Natural killer cell (primary cell): ENCODE data around the gene ABR. TPM values are rescaled to one million over a fixed set of nuclear protein-coding genes. Genes with fewer than 3 reads are reported as not detected.
"Not testable (repeated sequence)": the region's sequence is repeated elsewhere in the genome, so short reads cannot be mapped to it uniquely, and the experiment has no call there.

Experiments used
- ATAC-seq, 3 donors: fragments of 150-1000 bp in 2 of 3; fragments of 200-7000 bp in 1 of 3; cut with Tn5 transposase; 1 replicate in 1 of 3; 2 replicates in 2 of 3; pipeline ENCODE4 v1.10.0; 2021; ENCODE audit warnings: mild to moderate bottlenecking in 2 of 3, moderate library complexity in 2 of 3
- DNase-seq, 2 donors: peaks; one replicate each; pipeline versions ENCODE4 v3.0.0 to v3.0.0-alpha.2; 2013 to 2021; ENCODE audit warnings: mixed read lengths in 1 of 2
- H3K27ac ChIP-seq: one replicate; pipeline ENCODE4 v1.5.1; 2013; ENCODE audit warnings: mild to moderate bottlenecking, low read length
- H3K27me3 ChIP-seq: one replicate; pipeline ENCODE4 v1.6.1; 2013; ENCODE audit warnings: low read length; ENCODE audit not compliant: control insufficient read depth, insufficient read depth
- H3K36me3 ChIP-seq: one replicate; pipeline ENCODE4 v1.6.1; 2013; ENCODE audit warnings: low read length; ENCODE audit not compliant: control insufficient read depth, insufficient read depth
- H3K4me1 ChIP-seq: one replicate; pipeline ENCODE4 v1.6.1; 2013; ENCODE audit warnings: low read length; ENCODE audit not compliant: control insufficient read depth, insufficient read depth
- H3K4me3 ChIP-seq: one replicate; pipeline ENCODE4 v1.5.1; 2013; ENCODE audit warnings: low read length
- H3K9me3 ChIP-seq: one replicate; pipeline ENCODE4 v1.6.1; 2013; ENCODE audit warnings: low read length; ENCODE audit not compliant: control insufficient read depth, insufficient read depth
- H3K27ac Mint-ChIP-seq, 2 donors: one replicate each; pipeline ENCODE4 v1.8.0; 2022; ENCODE audit warnings: mild to moderate bottlenecking in 2 of 2, mixed read lengths in 2 of 2, moderate library complexity in 1 of 2
- H3K27me3 Mint-ChIP-seq, 2 donors: one replicate each; pipeline ENCODE4 v1.8.0; 2022; ENCODE audit warnings: low read depth in 2 of 2, mixed read lengths in 2 of 2
- H3K36me3 Mint-ChIP-seq: one replicate; pipeline ENCODE4 v1.8.0; 2022; ENCODE audit warnings: mixed read lengths
- H3K4me1 Mint-ChIP-seq, 2 donors: one replicate each; pipeline ENCODE4 v1.8.0; 2022; ENCODE audit warnings: mixed read lengths in 2 of 2
- H3K4me3 Mint-ChIP-seq: one replicate; pipeline ENCODE4 v1.8.0; 2022; ENCODE audit warnings: mild to moderate bottlenecking, moderate library complexity, mixed read lengths
- H3K9me3 Mint-ChIP-seq, 2 donors: one replicate each; pipeline ENCODE4 v1.8.0; 2022; ENCODE audit warnings: mixed read lengths in 2 of 2
- CTCF ChIP-seq: fragments of 200-600 bp; IDR thresholded peaks from one replicate; pipeline ENCODE4 v1.8.0; 2022; ENCODE audit warnings: antibody characterized with exemption
- WGBS: methylation state at CpG from one replicate; pipeline ENCODE4 v1.1.7; 2013; ENCODE audit warnings: missing lambda C conversion rate; ENCODE audit not compliant: insufficient coverage; 5-methylcytosine and 5-hydroxymethylcytosine counted together
- intact Hi-C: fragments of 100-400 bp; cut with micrococcal nuclease; formaldehyde crosslinking; loops from one replicate; pipeline ENCODE4 v1.14.2; 2022
- total RNA-seq, 4 donors: library from RNA; stranded (reverse); fragments of 120-200 nt in 1 of 4; gene quantifications; one replicate each; pipeline versions ENCODE4 v1.2.3 to v1.2.4, GENCODE V29; 2013 to 2022

Gene ABR
- total RNA-seq, 3 donors from 2014 or later (not counting 1 experiment from before 2014, with no cell fraction given) = 155 to 215 (median 163) TPM

- H3K4me1 Mint-ChIP-seq = peaks cover 0 to 3% of the 10 kb centered on the region in 2 donors
- H3K9me3 ChIP-seq = no peaks in the 10 kb centered on the region
- no peak for ATAC-seq
- no peaks in the 10 kb centered on the region for H3K27me3 Mint-ChIP-seq
- TF ChIP-seq CTCF = no peak
- DNase-seq = no peak
- no peak overlapping the region for H3K27ac ChIP-seq
- no peaks in the 10 kb centered on the region for H3K4me1 ChIP-seq
- H3K4me3 ChIP-seq = no peak overlapping the region
- H3K36me3 Mint-ChIP-seq = peaks cover 14% of the 10 kb centered on the region
- H3K9me3 Mint-ChIP-seq = peaks cover 0 to 4% of the 10 kb centered on the region in 2 donors
- intact Hi-C loops = no loop called here
- WGBS = 97% methylated on average over 10 of the region's 10 CpGs
- H3K27me3 ChIP-seq = no peaks in the 10 kb centered on the region
- no peak overlapping the region for H3K27ac Mint-ChIP-seq
- H3K4me3 Mint-ChIP-seq = no peak overlapping the region
- H3K36me3 ChIP-seq = peaks cover 49% of the 10 kb centered on the region
These were observed 112.4 kb downstream of the ABR start for GRCh38 chr17:1067282-1067956.

- H3K36me3 Mint-ChIP-seq = peaks cover 14% of the 10 kb centered on the region
- H3K4me3 ChIP-seq, H3K4me1 Mint-ChIP-seq, H3K9me3 Mint-ChIP-seq, H3K4me1 ChIP-seq, ATAC-seq, H3K27me3 ChIP-seq, DNase-seq, H3K4me3 Mint-ChIP-seq, H3K9me3 ChIP-seq, H3K27ac Mint-ChIP-seq, intact Hi-C loops, H3K27ac ChIP-seq, H3K27me3 Mint-ChIP-seq: not testable (repeated sequence)
- peaks cover 38% of the 10 kb centered on the region for H3K36me3 ChIP-seq
- 100% methylated on average over 1 of the region's 4 CpGs for WGBS
These were observed 114.4 kb downstream of the ABR start for GRCh38 chr17:1065416-1065815.

DNA sequence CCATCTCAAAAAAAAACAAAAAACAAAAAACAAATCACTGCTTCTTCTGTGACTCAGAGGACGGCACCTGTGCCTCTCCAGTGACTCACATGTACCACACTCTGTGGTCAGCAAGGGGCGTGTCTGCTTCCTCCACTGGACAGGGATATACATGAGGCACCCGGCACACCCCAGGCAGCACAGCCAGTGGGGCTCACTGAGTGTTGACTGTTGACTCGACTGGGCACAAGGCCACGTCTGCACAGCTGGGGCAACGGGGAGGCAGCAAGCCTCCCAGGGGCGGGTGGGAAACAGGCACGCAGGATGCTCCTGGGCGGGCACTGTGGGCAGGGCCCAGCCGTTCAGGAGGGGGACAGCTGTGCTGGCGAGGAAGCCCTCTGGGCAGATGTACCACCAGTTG, 118.8 kb downstream of the ABR start:
- no peaks in the 10 kb centered on the region for H3K9me3 ChIP-seq
- no peak overlapping the region for H3K27ac Mint-ChIP-seq
- no peaks in the 10 kb centered on the region for H3K9me3 Mint-ChIP-seq
- DNase-seq = no peak
- peak in 1 of 3 donors; percentile 28 for ATAC-seq
- TF ChIP-seq CTCF = no peak
- no peaks in the 10 kb centered on the region for H3K27me3 Mint-ChIP-seq
- H3K27ac ChIP-seq = no peak overlapping the region
- no peaks in the 10 kb centered on the region for H3K4me1 ChIP-seq
- intact Hi-C loops = no loop called here
- peaks cover 28% of the 10 kb centered on the region for H3K36me3 Mint-ChIP-seq
- WGBS = 66% methylated on average over 11 of the region's 11 CpGs
- no peaks in the 10 kb centered on the region for H3K27me3 ChIP-seq
- H3K4me3 ChIP-seq = no peak overlapping the region
- peaks cover 26% of the 10 kb centered on the region for H3K36me3 ChIP-seq
- no peak overlapping the region for H3K4me3 Mint-ChIP-seq
- H3K4me1 Mint-ChIP-seq = peaks cover 5 to 8% of the 10 kb centered on the region in 2 donors

DNA sequence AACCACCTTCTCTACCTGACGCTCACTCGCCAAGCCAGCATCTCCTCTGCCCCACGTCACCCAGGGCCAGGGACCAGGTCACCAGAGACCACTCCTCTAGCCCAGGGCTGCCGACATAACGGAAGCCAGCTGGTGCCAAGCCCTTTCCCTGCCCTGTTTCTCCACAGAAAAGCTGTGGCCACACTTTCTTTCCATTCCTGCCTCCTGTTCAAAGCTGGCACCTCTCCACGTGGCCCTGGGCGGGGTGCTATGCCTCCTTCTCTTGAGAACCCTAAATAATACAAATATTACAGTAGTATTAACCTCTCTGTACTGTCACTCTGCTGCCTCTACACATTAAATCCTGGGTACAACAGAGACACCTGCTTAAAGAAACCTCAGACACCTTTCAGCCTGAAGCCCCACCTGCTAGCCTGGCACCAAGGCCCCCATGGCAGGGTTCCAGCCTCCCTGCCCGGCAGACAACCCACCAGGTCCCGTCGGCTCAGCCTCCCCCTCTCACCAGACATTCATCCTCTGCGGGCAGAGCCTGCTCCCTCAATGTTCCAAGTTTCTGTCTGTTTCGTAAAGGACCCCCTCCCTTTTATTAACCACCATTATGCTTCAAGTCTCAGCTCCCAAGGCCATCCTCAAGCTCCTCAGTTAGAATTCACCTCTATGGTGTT, 120.5 kb downstream of the ABR start:
- ATAC-seq (no peak), DNase-seq (no peak)
- no peak for TF ChIP-seq CTCF
- intact Hi-C loops = loop anchor here (5.0 kb wide), 1 partner anchor 917 kb away; a partner anchor contains a TSS
- Histone ChIP-seq H3K27ac (no peak overlapping the region), H3K4me3 (no peak overlapping the region), H3K36me3 (peaks cover 35% of the 10 kb centered on the region), H3K4me1 (no peaks in the 10 kb centered on the region), H3K27me3 (no peaks in the 10 kb centered on the region), H3K9me3 (no peaks in the 10 kb centered on the region)
- Mint-ChIP-seq H3K9me3 (no peaks in the 10 kb centered on the region), H3K4me3 (no peak overlapping the region), H3K27me3 (no peaks in the 10 kb centered on the region), H3K27ac (peak overlapping the region in 1 of 2 donors; percentile 71), H3K4me1 (peaks cover 5 to 8% of the 10 kb centered on the region in 2 donors), H3K36me3 (peaks cover 22% of the 10 kb centered on the region)
- WGBS = 97% methylated on average over 12 of the region's 12 CpGs
